HG03432 (cell line): Measurements from ENCODE around the gene LTB.
"Not testable (repeated sequence)": the region's sequence is repeated elsewhere in the genome, so short reads cannot be mapped to it uniquely, and the experiment has no call there.

Source experiments
- ATAC-seq: cut with Tn5 transposase; IDR thresholded peaks from one replicate; pipeline ENCODE4 v1.9.1; 2021; ENCODE audit warnings: mild to moderate bottlenecking, moderate library complexity; ENCODE audit not compliant: unreplicated experiment

Gene LTB

GRCh38 chr6:31609519-31610406 is 27.5 kb upstream of the LTB start:
- ATAC-seq: no peak

- ATAC-seq: no peak
These were observed 25.1 kb upstream of the LTB start for GRCh38 chr6:31607317-31607716.

- no peak for ATAC-seq
These were observed 14.8 kb upstream of the LTB start for GRCh38 chr6:31597006-31597405.

- ATAC-seq: no peak
These were observed 10.2 kb upstream of the LTB start for GRCh38 chr6:31592396-31592771.

- not testable (repeated sequence) for ATAC-seq
These were observed 8.5 kb upstream of the LTB start for GRCh38 chr6:31590691-31591090.

- no peak for ATAC-seq
These were observed 6.8 kb upstream of the LTB start for GRCh38 chr6:31588871-31589650.

GRCh38 chr6:31587791-31588777 is 5.9 kb upstream of the LTB start:
- ATAC-seq: no peak

GRCh38 chr6:31586599-31587281 is 4.5 kb upstream of the LTB start:
- no peak for ATAC-seq

- no peak for ATAC-seq
These were observed 3.8 kb upstream of the LTB start, which contains the start of gene LST1 for GRCh38 chr6:31586008-31586407. LST1 (plus strand) TSS chr6:31586277; CDS start chr6:31587300, 1,023 bp downstream.

GRCh38 chr6:31585491-31585890 is 3.3 kb upstream of the LTB start:
- no peak for ATAC-seq

GRCh38 chr6:31581434-31582229 is 592 bp downstream of the LTB start:
- no peak for ATAC-seq

GRCh38 chr6:31580807-31581433 is 1.3 kb downstream of the LTB start:
- ATAC-seq: peak; percentile 57

- ATAC-seq: no peak
These were observed 1.8 kb downstream of the LTB start for GRCh38 chr6:31580438-31580740.

GRCh38 chr6:31579546-31580437 is 2.4 kb downstream of the LTB start:
- no peak for ATAC-seq

- ATAC-seq: no peak
These were observed 3.1 kb downstream of the LTB start for GRCh38 chr6:31579119-31579505.

- no peak for ATAC-seq
These were observed 3.8 kb downstream of the LTB start for GRCh38 chr6:31578184-31579118.

- ATAC-seq: no peak
These were observed 4.7 kb downstream of the LTB start for GRCh38 chr6:31577579-31577966.
